Endothelial cell of umbilical vein (primary cell): ENCODE data around the gene PCDH9. TPM values are rescaled to one million over a fixed set of nuclear protein-coding genes. Genes with fewer than 3 reads are reported as not detected.

Source experiments
- BruUV-seq: library from RNA; stranded (reverse); fragments of 400-500 nt; replicated peaks from 2 replicates; lab custom pipeline; 2021; lab: Mats Ljungman, UMichigan
- CTCF ChIA-PET: fragments of 300-600, 350-600 bp; sonication (Branson Sonifier 250); formaldehyde crosslinking; loops from one replicate; lab custom pipeline; 2021; ENCODE audit warnings: antibody characterized with exemption, inconsistent platforms; lab: Charles Lee
- POLR2A ChIA-PET: fragments of 300-600, 350-600 bp; sonication (Branson Sonifier 250); formaldehyde crosslinking; loops from one replicate; lab custom pipeline; 2021; ENCODE audit warnings: antibody characterized with exemption, inconsistent platforms; lab: Charles Lee
- DNase-seq: peaks from one replicate; pipeline ENCODE4 v3.0.0-alpha.2; 2011; ENCODE audit warnings: low read depth, low spot score
- FAIRE-seq: peaks from 2 replicates; lab custom pipeline; 2011; peaks lifted over from hg19 to GRCh38; lab: Jason Lieb, UNC
- H2AFZ ChIP-seq: 2 replicates; pipeline ENCODE4 v1.6.0; 2012; ENCODE audit warnings: low read depth, low read length, control low read depth, inconsistent platforms
- H3K27ac ChIP-seq: 2 replicates; pipeline ENCODE4 v1.5.1; 2011; ENCODE audit warnings: low read depth, mild to moderate bottlenecking, control low read depth, low read length, moderate library complexity; ENCODE audit not compliant: insufficient read depth
- H3K27me3 ChIP-seq, 2 experiments: 2 replicates each; pipeline versions ENCODE4 v1.6.0 to v1.6.1; 2011; ENCODE audit warnings: low read length in 2 of 2, mixed read lengths in 1 of 2; ENCODE audit not compliant: control insufficient read depth in 2 of 2, insufficient read depth in 2 of 2
- H3K36me3 ChIP-seq, 2 experiments: 2 replicates in 1 of 2; 3 replicates in 1 of 2; pipeline ENCODE4 v1.5.1; 2011; ENCODE audit warnings: low read length in 2 of 2, mild to moderate bottlenecking in 1 of 2, moderate library complexity in 1 of 2; ENCODE audit not compliant: control insufficient read depth in 2 of 2, insufficient read depth in 2 of 2; ENCODE audit errors: extremely low read depth in 1 of 2
- H3K4me1 ChIP-seq: 3 replicates; pipeline ENCODE4 v1.5.1; 2011; ENCODE audit warnings: mild to moderate bottlenecking, low read length; ENCODE audit not compliant: control insufficient read depth, insufficient read depth; ENCODE audit errors: extremely low read depth
- H3K4me2 ChIP-seq: 2 replicates; pipeline ENCODE4 v1.6.1; 2011; ENCODE audit warnings: low read length, control low read depth, mixed read lengths; ENCODE audit not compliant: insufficient read depth
- H3K4me3 ChIP-seq, 3 experiments: fragments of 200-600 bp in 1 of 3; sonication (generic), shearing (Covaris generic) in 1 of 3; replicated peaks in 1 of 3; 2 replicates each; pipeline ENCODE4 v1.5.1; 2011 to 2016; ENCODE audit warnings: control low read depth in 3 of 3, low read length in 3 of 3, mild to moderate bottlenecking in 2 of 3, inconsistent platforms in 1 of 3, low read depth in 1 of 3, moderate library complexity in 1 of 3; ENCODE audit not compliant: insufficient read depth in 1 of 3
- H3K79me2 ChIP-seq: 2 replicates; pipeline ENCODE4 v1.6.0; 2012; ENCODE audit warnings: low read length, inconsistent platforms; ENCODE audit not compliant: control insufficient read depth, insufficient read depth
- H3K9ac ChIP-seq: replicated peaks from 2 replicates; pipeline ENCODE3; 2011; ENCODE audit warnings: low read length, control low read depth; ENCODE audit not compliant: insufficient read depth; ENCODE audit errors: extremely low read depth
- H3K9me1 ChIP-seq: replicated peaks from 3 replicates; pipeline ENCODE4 v1.6.0; 2011; ENCODE audit warnings: mild to moderate bottlenecking, low read length; ENCODE audit not compliant: control insufficient read depth, insufficient read depth; ENCODE audit errors: extremely low read depth
- H3K9me3 ChIP-seq: replicated peaks from 2 replicates; pipeline ENCODE4 v1.5.1; 2012; ENCODE audit warnings: low read length, inconsistent platforms; ENCODE audit not compliant: control insufficient read depth, insufficient read depth
- H4K20me1 ChIP-seq: replicated peaks from 2 replicates; pipeline ENCODE3; 2011; ENCODE audit warnings: mild to moderate bottlenecking, low read length; ENCODE audit not compliant: control insufficient read depth, insufficient read depth; ENCODE audit errors: extremely low read depth
- EZH2 ChIP-seq: IDR thresholded peaks from 2 replicates; pipeline ENCODE4 v1.6.1; 2012; ENCODE audit warnings: borderline replicate concordance, low read depth, mild to moderate bottlenecking, moderate library complexity, low read length, inconsistent platforms; ENCODE audit not compliant: severe bottlenecking
- FOS ChIP-seq: IDR thresholded peaks from 2 replicates; pipeline ENCODE4 v1.6.1; 2011; ENCODE audit warnings: mild to moderate bottlenecking, low read length, moderate library complexity, borderline replicate concordance; ENCODE audit not compliant: insufficient read depth
- JUN ChIP-seq: IDR thresholded peaks from 2 replicates; pipeline ENCODE4 v1.6.1; 2011; ENCODE audit warnings: borderline replicate concordance, low read depth; ENCODE audit not compliant: insufficient read length, insufficient read depth
- MYC ChIP-seq: IDR thresholded peaks from one replicate; pipeline ENCODE4 v1.6.1; 2011; ENCODE audit warnings: mild to moderate bottlenecking, low read depth, low read length
- POLR2AphosphoS5 ChIP-seq: IDR thresholded peaks from 2 replicates; pipeline ENCODE4 v1.6.1; 2012; ENCODE audit warnings: low read depth, mild to moderate bottlenecking, control low read depth, low read length, moderate library complexity; ENCODE audit not compliant: insufficient read depth
- dilution Hi-C: fragments of 300-500 bp; cut with MboI; formaldehyde crosslinking; loops from one replicate; pipeline ENCODE4 v1.15.0; 2019; ENCODE audit warnings: low sequenced_read_pairs; ENCODE audit not compliant: extremely low pct_ligation_motif_present
- intact Hi-C: fragments of 100-400 bp; cut with micrococcal nuclease; formaldehyde crosslinking; loops from one replicate; pipeline ENCODE4 v1.10.0; 2022
- polyA plus RNA-seq, 4 experiments: library from polyadenylated mRNA; depleted of rRNA in 3 of 4; stranded (reverse) in 3 of 4; unstranded in 1 of 4; fragments of >200 nt; gene quantifications; 2 replicates each; pipeline versions ENCODE4 v1.2.1 to v1.2.3, GENCODE V29; 2011 to 2012; ENCODE audit warnings: missing spikeins in 1 of 4
- total RNA-seq: library from RNA; stranded (reverse); gene quantifications from 2 replicates; pipeline ENCODE4 v1.2.3, GENCODE V29; 2021

The PCDH9 gene
- total and polyA plus RNA-seq, 2 donors (not counting 3 experiments of a cell fraction or from before 2014, with no cell fraction given), result 1.1 to 5.2 TPM

- ChIA-PET CTCF (no interaction called here), POLR2A (no interaction called here)
- Histone ChIP-seq H3K27me3 (no peaks in the 10 kb centered on the region), H3K4me1 (no peaks in the 10 kb centered on the region), H3K4me3 (no peak overlapping the region), H3K79me2 (no peaks in the 10 kb centered on the region), H3K9me3 (no peaks in the 10 kb centered on the region), H3K36me3 (no peaks in the 10 kb centered on the region), H2AFZ (no peak overlapping the region), H3K27ac (no peak overlapping the region), H3K4me2 (no peak overlapping the region), H4K20me1 (no peaks in the 10 kb centered on the region), H3K9ac (no peak overlapping the region), H3K9me1 (no peaks in the 10 kb centered on the region)
- DNase-seq (no peak), FAIRE-seq (no peak)
- dilution Hi-C loops, result no loop called here
- intact Hi-C loops, result no loop called here
- TF ChIP-seq FOS, result no peak
- BruUV-seq, result no TSS peak
Measured at GRCh38 chr13:66429156-66429555, 801.0 kb downstream of the PCDH9 start.

- Histone ChIP-seq H3K4me3 (no peak overlapping the region), H4K20me1 (no peaks in the 10 kb centered on the region), H2AFZ (no peak overlapping the region), H3K9ac (no peak overlapping the region), H3K9me1 (no peaks in the 10 kb centered on the region), H3K4me2 (no peak overlapping the region), H3K36me3 (no peaks in the 10 kb centered on the region), H3K27ac (no peak overlapping the region), H3K79me2 (no peaks in the 10 kb centered on the region), H3K4me1 (no peaks in the 10 kb centered on the region), H3K27me3 (no peaks in the 10 kb centered on the region), H3K9me3 (no peaks in the 10 kb centered on the region)
- BruUV-seq, result no TSS peak
- TF ChIP-seq FOS (no peak), EZH2 (no peak), POLR2AphosphoS5 (no peak), MYC (no peak), JUN (no peak)
- no peak for FAIRE-seq
- no peak for DNase-seq
- CTCF ChIA-PET, result no interaction called here
- POLR2A ChIA-PET, result no interaction called here
- dilution Hi-C loops, result no loop called here
- intact Hi-C loops, result no loop called here
Measured at GRCh38 chr13:66427458-66427861, 802.7 kb downstream of the PCDH9 start.
